ENCODE measurements around the gene MGAT1.

Gene MGAT1

DNA sequence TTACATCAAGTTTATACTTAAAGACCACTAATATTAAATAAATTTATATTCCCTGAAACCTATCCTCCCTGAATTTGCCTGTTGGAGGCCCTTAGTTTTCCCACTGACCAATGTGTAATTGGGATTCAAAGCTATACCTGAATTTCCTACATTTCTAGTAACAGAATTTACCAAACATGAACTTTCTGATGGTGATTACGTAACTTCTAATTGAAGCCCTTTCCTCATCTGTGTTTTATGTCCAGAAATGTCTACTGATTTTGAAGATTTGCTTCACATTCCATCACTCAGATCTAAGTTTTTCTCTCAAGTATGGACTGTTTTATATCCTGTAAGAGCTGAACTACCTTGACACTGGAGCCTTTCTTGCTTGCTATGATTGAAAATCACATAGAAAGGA is 45.7 kb upstream of the MGAT1 start:
- Histone ChIP-seq H2AK5ac (ENCODE audit: low read length, severe bottlenecking) (no peak overlapping the region), H3K27me3 (ENCODE audit: control insufficient read depth in 1 of 2, insufficient read depth in 1 of 2, low read length in 2 of 2) (no peaks in the 10 kb centered on the region), H3K18ac (ENCODE audit: low read depth in 1 of 2, low read length in 2 of 2) (no peak overlapping the region), H3K4me2 (ENCODE audit: low read length, poor library complexity, severe bottlenecking) (no peak overlapping the region), H3K4me3 (ENCODE audit: insufficient read depth in 1 of 2, low read depth in 1 of 2, low read length in 2 of 2) (no peak overlapping the region), H3K9ac (ENCODE audit: low read length) (no peak overlapping the region), H2BK120ac (ENCODE audit: low read depth, low read length) (no peak overlapping the region), H2BK15ac (ENCODE audit: low read depth, poor library complexity, severe bottlenecking) (no peak overlapping the region), H2BK12ac (ENCODE audit: low read length in 2 of 2) (no peak overlapping the region), H3K4ac (ENCODE audit: low read depth in 1 of 2, low read length in 2 of 2) (no peak overlapping the region), H3K23ac (ENCODE audit: low read length in 2 of 2) (no peak overlapping the region), H3K9me3 (ENCODE audit: control insufficient read depth, low read length) (peaks cover 32% of the 10 kb centered on the region), H3K4me1 (ENCODE audit: control insufficient read depth, insufficient read depth, low read depth, low read length) (peaks cover 2% of the 10 kb centered on the region), H2BK5ac (ENCODE audit: low read depth, low read length, poor library complexity, severe bottlenecking) (no peak overlapping the region), H2AFZ (ENCODE audit: low read depth, low read length) (no peak overlapping the region), H3K27ac (ENCODE audit: low read length, poor library complexity, severe bottlenecking) (no peak overlapping the region), H4K91ac (ENCODE audit: low read length) (no peak overlapping the region), H3K36me3 (ENCODE audit: control insufficient read depth in 1 of 2, insufficient read depth in 2 of 2, low read depth in 1 of 2, low read length in 2 of 2) (peaks cover 31 to 68% of the 10 kb centered on the region in 2 experiments), H4K8ac (ENCODE audit: low read length) (no peak overlapping the region), H3K79me1 (replicated peaks; ENCODE audit: low read length, poor library complexity, severe bottlenecking) (peaks cover 16% of the 10 kb centered on the region), H3K14ac (ENCODE audit: low read length in 2 of 2) (no peak overlapping the region)
- DNase-seq = no peak
- 100% methylated on average over 1 of the region's 1 CpG for WGBS

DNA sequence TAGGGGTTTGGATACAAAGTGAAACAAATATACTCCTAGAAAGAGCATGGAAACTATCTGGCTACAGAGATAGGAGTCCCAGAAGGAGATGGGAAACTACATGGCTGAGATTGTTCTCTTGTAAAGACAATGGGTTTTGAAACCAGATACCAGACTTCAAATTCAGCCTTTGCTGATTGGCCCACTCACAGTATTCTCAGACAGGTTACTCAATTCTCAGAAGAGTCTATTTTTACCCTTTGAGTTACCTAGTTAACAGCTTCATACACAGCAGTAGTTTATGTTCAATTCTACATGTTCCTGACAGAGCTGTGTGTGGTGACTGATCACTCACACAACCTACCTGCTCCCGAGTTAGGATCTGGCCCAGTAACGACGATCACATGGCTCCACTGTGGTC is 44.4 kb upstream of the MGAT1 start:
- DNase-seq = no peak
- no peak overlapping the region for H3K14ac ChIP-seq (ENCODE audit: low read length in 2 of 2)
- H3K18ac ChIP-seq (ENCODE audit: low read depth in 1 of 2, low read length in 2 of 2) = no peak overlapping the region
- no peak overlapping the region for H2BK5ac ChIP-seq (ENCODE audit: low read depth, low read length, poor library complexity, severe bottlenecking)
- no peak overlapping the region for H3K4me2 ChIP-seq (ENCODE audit: low read length, poor library complexity, severe bottlenecking)
- no peak overlapping the region for H4K91ac ChIP-seq (ENCODE audit: low read length)
- H3K9me3 ChIP-seq (ENCODE audit: control insufficient read depth, low read length) = peaks cover 32% of the 10 kb centered on the region
- H3K9ac ChIP-seq (ENCODE audit: low read length) = no peak overlapping the region
- H3K27ac ChIP-seq (ENCODE audit: low read length, poor library complexity, severe bottlenecking) = no peak overlapping the region
- no peaks in the 10 kb centered on the region for H3K27me3 ChIP-seq (ENCODE audit: control insufficient read depth in 1 of 2, insufficient read depth in 1 of 2, low read length in 2 of 2)
- H3K36me3 ChIP-seq (ENCODE audit: control insufficient read depth in 1 of 2, insufficient read depth in 2 of 2, low read depth in 1 of 2, low read length in 2 of 2) = peaks cover 31 to 67% of the 10 kb centered on the region in 2 experiments
- H2AK5ac ChIP-seq (ENCODE audit: low read length, severe bottlenecking) = no peak overlapping the region
- no peak overlapping the region for H3K4me3 ChIP-seq (ENCODE audit: insufficient read depth in 1 of 2, low read depth in 1 of 2, low read length in 2 of 2)
- no peak overlapping the region for H2BK120ac ChIP-seq (ENCODE audit: low read depth, low read length)
- 52% methylated on average over 3 of the region's 3 CpGs for WGBS
- H2BK12ac ChIP-seq (ENCODE audit: low read length in 2 of 2) = no peak overlapping the region
- H3K4ac ChIP-seq (ENCODE audit: low read depth in 1 of 2, low read length in 2 of 2) = no peak overlapping the region
- peaks cover 2% of the 10 kb centered on the region for H3K4me1 ChIP-seq (ENCODE audit: control insufficient read depth, insufficient read depth, low read depth, low read length)
- no peak overlapping the region for H2BK15ac ChIP-seq (ENCODE audit: low read depth, poor library complexity, severe bottlenecking)
- peaks cover 14% of the 10 kb centered on the region for H3K79me1 ChIP-seq (replicated peaks; ENCODE audit: low read length, poor library complexity, severe bottlenecking)
- H2AFZ ChIP-seq (ENCODE audit: low read depth, low read length) = no peak overlapping the region
- H4K8ac ChIP-seq (ENCODE audit: low read length) = no peak overlapping the region
- no peak overlapping the region for H3K23ac ChIP-seq (ENCODE audit: low read length in 2 of 2)

GRCh38 chr5:180844858-180845257 is 42.3 kb upstream of the MGAT1 start:
- Histone ChIP-seq H3K27me3 (ENCODE audit: control insufficient read depth in 1 of 2, insufficient read depth in 1 of 2, low read length in 2 of 2) (no peaks in the 10 kb centered on the region), H4K91ac (ENCODE audit: low read length) (no peak overlapping the region), H2AK5ac (ENCODE audit: low read length, severe bottlenecking) (no peak overlapping the region), H3K18ac (ENCODE audit: low read depth in 1 of 2, low read length in 2 of 2) (no peak overlapping the region), H3K4ac (ENCODE audit: low read depth in 1 of 2, low read length in 2 of 2) (no peak overlapping the region), H3K14ac (ENCODE audit: low read length in 2 of 2) (no peak overlapping the region), H2BK12ac (ENCODE audit: low read length in 2 of 2) (no peak overlapping the region), H3K4me1 (ENCODE audit: control insufficient read depth, insufficient read depth, low read depth, low read length) (peaks cover 2% of the 10 kb centered on the region), H2BK15ac (ENCODE audit: low read depth, poor library complexity, severe bottlenecking) (no peak overlapping the region), H2BK120ac (ENCODE audit: low read depth, low read length) (no peak overlapping the region), H3K9ac (ENCODE audit: low read length) (no peak overlapping the region), H3K23ac (ENCODE audit: low read length in 2 of 2) (no peak overlapping the region), H2BK5ac (ENCODE audit: low read depth, low read length, poor library complexity, severe bottlenecking) (no peak overlapping the region), H3K9me3 (ENCODE audit: control insufficient read depth, low read length) (peaks cover 16% of the 10 kb centered on the region), H3K27ac (ENCODE audit: low read length, poor library complexity, severe bottlenecking) (no peak overlapping the region), H3K4me2 (ENCODE audit: low read length, poor library complexity, severe bottlenecking) (no peak overlapping the region), H3K36me3 (ENCODE audit: control insufficient read depth in 1 of 2, insufficient read depth in 2 of 2, low read depth in 1 of 2, low read length in 2 of 2) (peaks cover 17 to 45% of the 10 kb centered on the region in 2 experiments), H4K8ac (ENCODE audit: low read length) (no peak overlapping the region), H3K79me1 (replicated peaks; ENCODE audit: low read length, poor library complexity, severe bottlenecking) (peaks cover 7% of the 10 kb centered on the region), H2AFZ (ENCODE audit: low read depth, low read length) (no peak overlapping the region), H3K4me3 (ENCODE audit: insufficient read depth in 1 of 2, low read depth in 1 of 2, low read length in 2 of 2) (no peak overlapping the region)
- WGBS = 94% methylated on average over 1 of the region's 1 CpG
- DNase-seq = no peak

DNA sequence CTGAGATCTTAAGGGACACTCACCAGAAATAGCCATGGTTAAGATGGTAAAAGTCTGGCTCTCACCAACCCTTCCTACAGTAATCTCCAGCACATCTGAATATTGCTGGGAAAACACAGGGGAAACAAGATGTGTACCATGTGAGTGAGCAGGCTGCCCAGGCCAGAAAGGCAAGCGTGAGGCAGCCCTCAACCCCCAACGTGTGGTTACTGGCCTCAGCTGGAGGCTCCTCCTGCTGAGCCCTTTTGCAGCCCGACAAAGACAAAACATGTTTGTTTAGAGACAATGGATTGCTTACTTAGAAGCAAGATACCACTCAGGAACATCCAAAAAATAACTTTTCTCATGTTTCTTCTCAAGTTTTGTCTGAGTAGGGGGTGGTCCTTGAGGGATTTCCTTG is 41.8 kb upstream of the MGAT1 start:
- Histone ChIP-seq H2AFZ (ENCODE audit: low read depth, low read length) (no peak overlapping the region), H3K4me3 (ENCODE audit: insufficient read depth in 1 of 2, low read depth in 1 of 2, low read length in 2 of 2) (no peak overlapping the region), H2BK5ac (ENCODE audit: low read depth, low read length, poor library complexity, severe bottlenecking) (no peak overlapping the region), H2BK12ac (ENCODE audit: low read length in 2 of 2) (no peak overlapping the region), H2BK120ac (ENCODE audit: low read depth, low read length) (no peak overlapping the region), H3K23ac (ENCODE audit: low read length in 2 of 2) (no peak overlapping the region), H3K9me3 (ENCODE audit: control insufficient read depth, low read length) (peaks cover 12% of the 10 kb centered on the region), H3K14ac (ENCODE audit: low read length in 2 of 2) (no peak overlapping the region), H3K9ac (ENCODE audit: low read length) (no peak overlapping the region), H3K4ac (ENCODE audit: low read depth in 1 of 2, low read length in 2 of 2) (no peak overlapping the region), H2BK15ac (ENCODE audit: low read depth, poor library complexity, severe bottlenecking) (no peak overlapping the region), H3K4me2 (ENCODE audit: low read length, poor library complexity, severe bottlenecking) (no peak overlapping the region), H2AK5ac (ENCODE audit: low read length, severe bottlenecking) (no peak overlapping the region), H3K18ac (ENCODE audit: low read depth in 1 of 2, low read length in 2 of 2) (no peak overlapping the region), H4K8ac (ENCODE audit: low read length) (peak overlapping the region; percentile 16), H3K27ac (ENCODE audit: low read length, poor library complexity, severe bottlenecking) (no peak overlapping the region), H3K79me1 (replicated peaks; ENCODE audit: low read length, poor library complexity, severe bottlenecking) (peaks cover 7% of the 10 kb centered on the region), H3K36me3 (ENCODE audit: control insufficient read depth in 1 of 2, insufficient read depth in 2 of 2, low read depth in 1 of 2, low read length in 2 of 2) (peaks cover 17 to 41% of the 10 kb centered on the region in 2 experiments), H3K27me3 (ENCODE audit: control insufficient read depth in 1 of 2, insufficient read depth in 1 of 2, low read length in 2 of 2) (no peaks in the 10 kb centered on the region), H3K4me1 (ENCODE audit: control insufficient read depth, insufficient read depth, low read depth, low read length) (peaks cover 2% of the 10 kb centered on the region), H4K91ac (ENCODE audit: low read length) (no peak overlapping the region)
- WGBS = 70% methylated on average over 2 of the region's 3 CpGs
- no peak for DNase-seq

Measured in mesenchymal stem cell (in vitro differentiated cells and primary cell).